CD4-positive, alpha-beta T cell treated with Interleukin-15 for 1 hour (primary cell): ENCODE measurements around the gene DDX17.

Experiments used
- DNase-seq: peaks from one replicate; pipeline ENCODE4 v3.0.0-alpha.2; 2020

DDX17 gene

DNA sequence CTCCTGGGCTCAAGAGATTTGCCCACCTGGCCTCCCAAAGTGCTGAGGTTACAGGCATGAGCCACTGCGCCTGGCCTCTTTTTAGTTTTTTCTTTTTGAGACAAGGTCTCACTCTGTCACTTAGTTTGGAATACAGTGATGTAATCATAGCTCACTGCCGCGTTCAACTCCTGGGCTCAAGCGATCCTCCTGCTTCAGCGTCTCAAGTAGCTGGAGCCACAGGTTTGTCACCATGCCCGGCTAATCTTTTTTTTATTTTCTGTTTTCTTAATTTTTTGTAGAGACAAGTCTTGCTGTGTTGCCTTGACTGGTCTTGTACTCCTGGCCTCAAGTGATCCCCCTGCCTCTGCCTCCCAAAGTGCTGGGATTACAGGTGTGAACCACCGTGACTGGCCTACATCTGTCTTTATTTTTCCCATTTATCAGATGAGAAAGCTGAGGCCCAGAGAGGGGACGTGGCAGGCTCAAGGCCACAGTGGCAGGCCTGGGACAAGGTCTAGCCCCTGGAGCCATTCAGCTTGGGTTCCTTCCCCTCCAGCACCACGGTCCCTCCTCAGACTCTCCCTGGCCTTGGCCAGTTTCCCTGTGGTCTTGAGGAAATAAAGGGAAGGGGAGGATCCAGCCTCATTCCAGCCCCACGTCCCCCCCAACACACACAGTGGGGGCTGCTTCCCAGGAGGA lies 41.0 kb downstream of the DDX17 start:
- DNase-seq = no peak

DNA sequence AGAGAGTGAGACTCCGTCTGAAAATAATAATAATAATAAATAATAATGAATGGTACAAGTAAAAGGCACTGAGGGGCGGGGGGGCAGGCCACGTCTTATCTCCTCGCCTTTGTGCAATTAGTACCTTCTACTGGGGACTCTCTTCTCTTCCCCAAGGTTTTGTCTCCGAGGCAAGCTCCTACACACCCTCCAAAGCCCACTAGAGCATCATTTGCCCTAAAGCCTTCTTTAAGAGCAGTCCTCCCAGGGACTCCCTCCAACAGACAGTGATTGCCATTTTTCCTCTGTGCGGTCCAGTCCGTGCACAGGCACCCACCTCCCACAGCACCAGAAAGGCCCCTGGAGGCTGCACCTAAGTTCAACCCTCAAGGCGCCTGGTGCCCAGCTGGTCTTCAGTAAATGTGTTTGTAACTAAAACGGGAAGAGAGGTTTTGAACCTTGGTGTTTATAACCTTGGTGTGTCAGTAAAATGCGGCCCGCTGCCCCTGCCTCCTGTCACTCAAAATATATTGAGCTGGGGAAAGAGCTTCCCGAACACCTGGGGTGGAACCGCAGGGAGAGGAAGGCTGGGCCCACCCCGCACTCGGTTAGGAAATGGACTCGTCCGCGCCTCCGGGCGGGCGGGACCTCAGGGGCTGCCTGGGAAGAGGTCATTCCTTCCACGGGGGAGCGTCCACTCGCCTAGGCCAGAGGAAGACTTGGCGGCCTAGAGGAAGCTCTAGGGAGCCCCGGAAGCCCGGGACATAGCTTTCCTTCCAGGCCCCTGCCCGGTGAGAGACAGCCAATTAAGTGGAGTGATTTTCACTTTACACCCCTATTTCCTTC lies 42.9 kb downstream of the DDX17 start:
- no peak for DNase-seq

DNA sequence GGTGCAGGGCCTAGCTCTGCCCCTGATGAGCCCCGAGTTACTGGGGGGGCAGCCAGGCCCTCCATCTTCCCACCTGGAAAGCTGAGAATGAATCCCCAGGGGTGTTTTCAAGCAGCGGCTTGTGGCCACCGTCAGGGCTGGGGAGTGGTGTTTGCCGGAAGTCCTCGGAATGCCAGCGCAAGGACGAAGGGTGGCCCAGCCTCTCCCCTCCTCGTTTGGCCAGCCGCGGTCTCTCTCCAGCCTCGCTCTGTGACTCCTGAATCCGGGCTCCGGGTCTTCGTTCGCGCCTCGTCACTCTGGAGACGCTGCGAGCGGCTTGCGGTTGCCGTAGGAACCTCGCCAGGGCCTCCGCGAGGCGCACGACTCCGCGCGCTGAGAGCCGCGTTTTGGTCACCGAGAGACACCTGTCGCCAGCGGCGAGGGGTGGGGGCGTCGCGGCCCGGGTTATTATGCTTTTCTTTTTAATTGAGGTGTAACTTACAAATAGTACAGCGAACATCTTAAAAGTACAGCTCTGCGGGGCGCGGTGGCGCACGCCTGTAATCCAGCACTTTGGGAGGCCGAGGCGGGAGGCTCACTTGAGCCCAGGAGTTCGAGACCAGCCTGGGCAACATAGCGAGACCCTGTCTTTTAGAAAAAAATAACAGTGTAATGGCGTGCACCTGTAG lies 44.6 kb downstream of the DDX17 start:
- peak; percentile 35 for DNase-seq

DNA sequence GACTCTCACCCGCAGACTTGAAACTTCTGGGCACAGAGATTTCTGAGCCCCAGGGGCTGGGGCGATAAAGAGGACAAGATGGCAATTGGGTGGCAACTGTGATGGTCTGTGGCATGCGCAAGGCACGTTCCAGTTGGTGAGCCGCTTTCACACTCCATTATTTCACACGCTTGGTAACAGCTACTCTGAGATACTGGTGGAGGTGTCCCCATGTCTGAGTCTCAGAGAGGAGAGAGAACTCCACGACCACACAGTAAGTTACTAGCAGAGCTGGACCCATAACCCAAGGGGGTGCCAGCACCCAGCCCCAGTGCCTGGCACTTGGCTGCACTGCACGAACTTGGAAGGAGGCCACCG lies 45.1 kb downstream of the DDX17 start:
- DNase-seq = no peak

DNA sequence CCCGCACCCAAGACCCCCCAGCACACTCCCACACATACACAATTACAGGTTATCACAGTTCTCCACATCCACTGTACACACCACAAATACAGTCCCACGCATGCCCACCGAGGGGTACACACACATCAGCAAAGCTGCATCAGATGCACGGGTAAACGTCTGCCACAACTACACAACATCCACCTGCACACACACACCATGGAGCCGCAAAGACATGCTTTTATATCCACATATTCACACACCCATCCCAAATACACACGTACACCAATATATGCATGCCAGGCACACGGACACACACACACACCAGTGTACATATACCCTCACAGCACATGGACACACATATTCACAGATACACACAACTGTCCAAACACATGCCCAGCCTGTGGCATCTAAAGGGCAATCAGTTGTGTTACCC lies 45.7 kb downstream of the DDX17 start:
- no peak for DNase-seq

DNA sequence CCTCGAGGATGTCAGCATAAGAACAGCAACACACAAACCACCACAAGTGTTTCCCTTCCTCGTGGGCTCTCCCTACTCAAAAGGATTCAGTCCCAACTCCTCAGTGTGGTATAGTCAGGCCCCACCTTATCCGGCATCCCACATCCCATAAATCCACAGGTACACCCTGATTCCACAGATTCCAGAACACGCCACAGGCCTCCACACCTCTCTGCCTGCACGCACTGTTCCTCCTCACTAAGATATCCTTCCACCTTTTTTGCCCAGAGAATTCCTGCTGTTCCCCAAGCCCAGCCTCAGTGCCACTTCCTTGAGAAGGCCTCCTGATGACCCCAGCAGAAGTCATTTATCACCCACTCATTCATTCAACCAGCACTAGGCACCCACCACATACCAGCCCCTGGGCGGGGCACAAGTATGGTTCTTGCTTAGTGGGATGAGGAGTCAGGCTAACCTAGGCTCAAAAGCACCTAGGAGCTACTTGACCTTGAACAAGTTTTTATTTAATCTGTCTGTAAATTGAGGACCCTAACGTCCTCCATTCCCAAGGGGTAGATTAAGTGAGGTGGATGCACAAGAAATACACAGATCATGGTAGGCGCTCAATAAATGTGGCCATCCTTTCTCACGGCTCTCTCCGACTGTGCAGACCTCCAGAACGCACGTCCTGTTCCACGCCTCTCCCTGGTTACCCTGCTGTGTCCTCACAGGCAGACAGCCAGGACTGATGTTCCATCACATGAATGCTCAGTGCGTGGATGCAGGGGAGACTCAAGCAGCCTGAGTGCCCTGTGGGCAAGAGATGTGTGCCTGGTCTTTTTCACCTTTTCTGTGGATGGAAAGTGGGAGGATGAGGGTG lies 49.0 kb downstream of the DDX17 start:
- no peak for DNase-seq

DNA sequence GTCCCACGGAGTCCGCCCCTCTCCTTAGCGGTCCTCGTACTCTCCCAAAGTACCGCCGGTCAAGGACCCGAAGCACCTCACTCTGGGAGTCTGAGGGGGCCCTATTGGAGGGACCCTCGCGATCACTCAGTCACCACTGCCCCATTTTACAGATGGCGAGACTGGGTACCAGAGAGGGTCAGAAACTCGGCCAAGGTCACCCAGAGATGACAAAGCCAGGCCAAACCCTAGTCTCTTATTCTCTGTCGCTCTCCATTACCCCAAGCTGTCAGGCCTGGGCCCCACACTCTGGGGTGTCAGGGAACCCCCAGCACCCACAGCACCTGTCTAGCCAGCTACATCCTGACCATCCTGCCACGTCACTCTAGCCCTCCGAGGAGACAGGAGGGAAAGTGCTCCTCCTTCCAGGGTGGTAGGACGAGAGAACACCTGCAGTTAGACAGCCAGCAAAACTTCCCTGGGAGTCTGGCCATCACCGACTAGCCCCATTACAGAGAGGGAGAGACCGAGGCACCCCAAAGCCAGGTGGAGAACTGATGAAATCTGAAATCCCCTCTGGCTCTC lies 49.8 kb downstream of the DDX17 start:
- DNase-seq = no peak

DNA sequence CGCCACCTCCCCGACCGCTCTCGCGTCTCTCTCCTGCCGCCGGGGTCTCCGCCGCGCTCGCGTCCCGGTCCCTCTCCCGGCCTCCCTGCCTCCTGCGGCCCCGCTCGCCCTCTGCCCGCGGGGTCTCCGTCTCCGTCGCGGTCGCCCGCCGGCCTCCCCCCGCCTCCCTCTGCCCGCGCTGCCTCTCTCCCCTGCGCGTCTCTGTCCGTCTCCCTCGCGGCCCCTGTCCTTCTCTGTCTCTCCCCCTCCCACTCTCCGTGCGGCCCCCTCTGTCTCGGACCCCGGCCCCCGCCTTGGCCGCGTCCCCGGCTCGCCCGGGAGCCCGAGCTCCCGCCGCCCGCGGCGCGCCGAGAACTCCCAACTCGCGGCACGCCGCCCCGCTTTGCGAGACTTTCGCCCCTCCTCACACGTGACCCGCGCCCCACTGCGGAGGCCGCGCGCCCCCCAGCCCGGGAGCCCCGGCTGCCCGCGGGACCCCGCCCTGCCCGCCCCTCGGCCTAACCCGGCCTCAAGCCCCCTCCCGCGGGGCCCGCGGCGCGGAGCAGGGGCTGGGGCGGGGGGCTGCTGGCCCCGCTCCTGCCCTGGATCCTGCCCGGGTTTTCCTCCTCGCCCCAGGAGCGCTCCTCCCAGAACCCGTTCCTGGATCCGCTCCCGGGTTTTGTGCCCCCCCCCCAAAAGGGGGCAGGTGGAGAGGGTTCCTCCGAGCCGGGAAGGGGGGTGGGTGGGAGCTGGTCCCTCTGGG lies 50.4 kb downstream of the DDX17 start:
- DNase-seq = no peak

DNA sequence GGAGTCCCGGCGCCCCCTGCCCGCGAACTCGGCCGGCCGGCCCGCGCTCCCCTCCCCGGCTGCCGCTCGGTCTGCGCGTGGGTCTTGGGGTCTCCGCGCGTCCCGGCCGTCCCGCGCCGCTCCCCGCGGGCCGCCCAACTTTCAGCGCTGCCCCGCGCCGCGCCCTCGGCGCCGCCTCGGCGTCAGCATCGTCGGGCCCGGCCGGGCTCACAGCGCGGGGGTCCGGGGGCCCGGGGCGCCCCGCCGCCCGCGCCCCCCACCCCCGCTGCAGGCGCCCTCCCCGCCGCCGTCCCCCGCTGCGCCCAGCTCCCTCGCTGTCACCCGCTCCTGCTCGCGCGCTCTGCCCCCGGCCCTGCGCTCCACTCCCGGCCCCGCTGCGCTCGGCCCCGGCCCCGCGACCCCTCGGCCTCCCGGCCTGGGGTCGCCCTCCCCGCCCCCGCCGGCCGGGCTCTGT lies 51.0 kb downstream of the DDX17 start, which contains the start of gene KCNJ4:
Gene KCNJ4 (minus strand): TSS at position 124 of the 454 bp plus-strand sequence. CDS start 27,067 bp downstream, outside the sequence.
- DNase-seq = no peak

DNA sequence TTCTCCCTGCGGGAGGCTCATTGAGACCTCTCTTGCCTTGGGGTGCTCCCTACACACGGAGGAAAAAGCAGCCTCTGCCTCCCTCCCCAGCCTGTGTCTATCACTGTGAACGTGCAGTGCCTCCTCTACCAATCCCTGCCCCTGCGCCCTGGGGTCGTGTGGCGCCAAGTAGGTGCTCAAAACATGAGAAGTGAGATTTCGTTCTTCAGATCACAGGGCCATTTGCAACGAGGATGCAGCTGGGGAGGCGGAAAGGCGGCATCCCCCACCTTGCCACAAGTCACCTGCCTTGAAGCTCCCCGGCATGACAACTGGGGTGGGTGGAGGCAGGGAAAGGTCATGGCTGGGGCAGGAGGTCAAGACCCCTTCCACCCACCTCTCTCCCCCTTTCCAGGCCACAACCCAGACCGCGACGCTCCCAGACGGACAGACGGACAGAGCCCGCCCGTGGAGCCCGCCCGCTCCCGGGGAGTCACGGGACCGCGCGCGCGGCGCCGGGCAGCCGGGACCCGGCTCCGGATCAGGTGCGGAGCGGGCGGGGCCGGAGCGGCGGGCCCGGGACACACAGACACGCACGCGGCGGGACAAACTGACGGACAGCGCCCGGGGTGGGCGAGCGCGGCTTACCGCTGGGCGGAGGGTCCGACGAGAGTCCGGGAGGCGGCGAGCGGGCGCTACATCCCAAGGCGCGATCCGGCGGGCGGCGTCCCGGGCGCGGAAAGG lies 51.6 kb downstream of the DDX17 start:
- DNase-seq = no peak

DNA sequence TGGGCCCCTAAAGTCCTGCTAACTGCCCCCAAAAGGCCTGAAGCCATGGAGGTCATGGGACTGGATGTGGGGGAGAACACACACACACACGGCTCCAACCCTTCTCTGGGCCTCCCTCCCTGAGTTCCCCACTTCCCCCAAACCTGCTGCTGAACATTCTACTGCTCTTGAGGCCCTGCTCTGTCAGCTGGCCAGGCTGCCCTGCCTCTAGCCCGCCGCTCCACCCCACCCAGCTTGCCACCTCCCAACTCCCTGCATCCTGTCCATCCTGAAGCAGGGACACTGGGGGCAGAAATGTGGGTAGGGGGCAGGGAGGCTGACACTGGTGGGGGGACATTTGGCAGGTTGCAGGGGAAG lies 52.1 kb downstream of the DDX17 start:
- DNase-seq = no peak

DNA sequence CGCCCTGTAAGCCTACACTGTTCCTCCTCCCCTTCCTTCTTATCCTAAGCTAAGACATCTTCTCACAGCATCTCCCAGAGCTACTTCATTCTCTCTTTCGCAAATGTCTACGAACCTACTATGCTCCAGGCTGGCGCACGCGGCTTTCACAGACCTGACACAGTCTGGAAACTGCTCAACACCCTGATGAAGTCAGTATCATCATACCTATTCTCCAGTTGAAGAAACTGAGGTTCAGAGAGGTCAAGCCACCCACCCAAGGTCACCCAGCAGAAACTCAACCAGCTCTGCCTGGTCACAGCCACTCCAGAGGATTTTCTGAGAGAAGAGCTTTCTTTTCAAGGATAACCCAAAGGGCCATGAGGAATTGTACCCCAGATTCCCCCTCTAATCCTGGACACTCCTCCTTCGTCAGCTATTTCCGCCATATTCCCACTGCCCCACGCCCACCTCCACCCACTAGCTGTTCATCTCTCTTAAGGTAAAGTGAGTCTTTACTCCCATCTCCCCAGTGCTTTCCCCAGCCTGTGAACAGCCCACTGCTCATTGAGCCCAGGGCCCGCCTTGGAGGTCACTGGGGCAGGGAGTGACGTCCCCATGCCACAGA lies 52.9 kb downstream of the DDX17 start:
- DNase-seq = no peak

DNA sequence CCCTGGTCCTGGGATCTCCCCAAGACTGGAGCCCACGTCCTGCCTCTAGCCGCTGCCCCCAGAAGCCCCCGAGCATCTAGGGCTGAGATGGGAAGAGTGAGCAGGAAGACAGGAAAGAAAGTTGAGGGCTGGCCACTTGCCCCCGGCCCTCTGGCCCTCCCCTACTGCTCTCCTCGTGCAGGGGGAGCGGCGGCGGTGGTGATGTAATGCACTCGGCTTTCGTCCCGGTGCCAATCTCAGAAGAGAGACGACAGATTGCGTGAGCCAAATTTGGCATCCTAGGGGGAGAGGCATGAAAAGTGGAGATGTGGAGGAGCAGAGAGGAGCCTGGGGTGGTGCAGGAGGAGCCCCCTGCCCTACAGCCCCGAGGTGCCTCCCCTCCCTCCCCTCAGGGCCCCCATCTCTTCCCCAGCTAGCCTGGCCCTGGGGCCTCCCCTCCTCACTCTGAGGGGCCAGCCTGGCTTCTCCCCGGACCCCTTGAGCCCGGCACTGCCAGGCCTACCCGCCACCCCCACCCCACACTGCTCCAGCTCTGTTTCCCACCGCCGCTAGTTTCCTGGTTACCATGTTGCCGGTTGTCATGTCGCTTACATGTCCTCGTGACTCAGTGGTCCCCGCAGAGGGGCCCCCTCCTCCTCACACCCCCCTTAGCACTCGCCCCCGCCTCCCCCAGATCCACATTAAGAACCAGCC lies 53.6 kb downstream of the DDX17 start:
- no peak for DNase-seq

DNA sequence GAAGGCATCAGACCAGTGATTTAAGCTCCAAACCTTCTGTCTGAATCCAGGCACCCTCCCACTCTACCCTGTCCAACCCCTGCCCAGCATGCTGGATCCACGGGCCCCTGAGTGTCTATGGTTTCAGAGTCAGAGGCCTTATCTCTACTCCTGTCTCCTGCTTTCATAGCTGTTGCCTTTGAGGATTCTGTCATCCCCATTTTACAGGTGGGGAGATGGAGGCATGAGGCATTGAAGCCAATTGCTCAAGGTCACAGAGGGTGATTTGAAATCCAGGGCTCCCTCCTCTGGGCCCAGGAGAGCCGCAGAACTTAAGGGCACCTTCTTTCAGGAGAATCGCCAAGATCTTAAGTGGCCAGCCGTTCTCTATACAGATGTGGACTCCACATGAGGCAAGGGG lies 54.2 kb downstream of the DDX17 start:
- no peak for DNase-seq

DNA sequence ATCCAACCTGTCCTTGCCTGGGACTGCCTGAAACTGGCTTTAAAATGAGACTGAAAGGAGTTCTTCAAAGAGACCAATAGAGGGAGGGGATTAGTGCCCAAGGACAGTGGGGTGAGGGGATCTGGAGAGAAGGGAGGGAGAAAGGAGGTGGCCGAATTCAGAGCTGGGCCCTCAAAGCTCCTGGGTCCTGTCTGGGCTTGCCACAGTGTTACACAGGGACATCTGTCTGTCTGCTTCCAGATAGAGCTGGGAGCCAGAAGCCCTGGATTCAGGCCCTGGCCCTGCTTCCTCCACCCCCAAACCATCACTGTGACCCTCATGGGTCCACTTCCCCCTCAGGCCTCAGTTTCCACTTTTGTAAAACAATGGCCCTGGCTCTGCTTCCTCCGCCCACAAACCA lies 54.7 kb downstream of the DDX17 start:
- no peak for DNase-seq

DNA sequence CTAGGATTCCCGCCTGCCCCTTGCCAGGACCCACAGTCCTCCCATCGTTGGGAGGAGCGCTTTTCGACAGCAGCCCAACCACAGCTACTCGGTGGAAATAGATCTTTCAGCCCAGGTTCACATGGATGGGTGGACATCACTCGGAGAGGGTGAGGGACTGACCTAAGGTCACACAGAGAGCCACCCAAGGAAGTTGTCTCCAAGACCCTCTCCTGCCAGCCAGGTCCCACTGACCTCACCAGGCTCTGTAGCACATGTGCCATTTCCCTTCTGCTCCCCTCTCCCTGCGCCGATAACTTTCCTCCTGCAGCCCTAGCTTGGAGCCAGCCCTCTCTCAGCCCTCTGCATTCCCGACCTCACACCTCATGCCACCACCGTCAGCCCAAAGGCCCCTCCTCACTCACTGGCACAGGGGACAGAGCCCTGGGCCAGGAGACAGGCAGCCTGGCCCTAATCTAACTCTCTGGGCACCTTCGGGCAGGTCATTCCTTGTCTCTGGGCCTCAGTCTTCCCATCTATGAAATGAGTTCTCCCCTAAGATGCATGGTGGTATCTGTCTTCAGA lies 55.8 kb downstream of the DDX17 start:
- DNase-seq = no peak

DNA sequence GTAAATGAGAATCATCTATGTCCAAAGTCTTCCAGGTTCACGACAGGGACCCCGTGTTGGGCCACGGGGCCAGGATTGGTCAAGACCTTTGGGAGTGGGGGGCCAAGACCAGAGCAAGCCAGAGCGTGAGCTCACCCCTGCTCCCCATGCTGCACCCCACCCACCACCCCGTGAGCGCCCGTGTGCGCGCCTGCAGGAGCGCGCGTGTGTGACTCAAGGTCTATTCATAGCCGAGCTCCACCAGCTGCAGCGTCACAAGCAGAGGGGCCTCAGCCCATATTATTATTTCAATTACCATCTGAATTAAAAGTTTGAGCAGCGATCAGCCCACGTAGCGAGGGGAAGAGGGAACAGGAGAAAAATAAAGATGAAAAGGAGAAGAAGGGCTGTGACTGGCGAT lies 56.3 kb downstream of the DDX17 start:
- no peak for DNase-seq

DNA sequence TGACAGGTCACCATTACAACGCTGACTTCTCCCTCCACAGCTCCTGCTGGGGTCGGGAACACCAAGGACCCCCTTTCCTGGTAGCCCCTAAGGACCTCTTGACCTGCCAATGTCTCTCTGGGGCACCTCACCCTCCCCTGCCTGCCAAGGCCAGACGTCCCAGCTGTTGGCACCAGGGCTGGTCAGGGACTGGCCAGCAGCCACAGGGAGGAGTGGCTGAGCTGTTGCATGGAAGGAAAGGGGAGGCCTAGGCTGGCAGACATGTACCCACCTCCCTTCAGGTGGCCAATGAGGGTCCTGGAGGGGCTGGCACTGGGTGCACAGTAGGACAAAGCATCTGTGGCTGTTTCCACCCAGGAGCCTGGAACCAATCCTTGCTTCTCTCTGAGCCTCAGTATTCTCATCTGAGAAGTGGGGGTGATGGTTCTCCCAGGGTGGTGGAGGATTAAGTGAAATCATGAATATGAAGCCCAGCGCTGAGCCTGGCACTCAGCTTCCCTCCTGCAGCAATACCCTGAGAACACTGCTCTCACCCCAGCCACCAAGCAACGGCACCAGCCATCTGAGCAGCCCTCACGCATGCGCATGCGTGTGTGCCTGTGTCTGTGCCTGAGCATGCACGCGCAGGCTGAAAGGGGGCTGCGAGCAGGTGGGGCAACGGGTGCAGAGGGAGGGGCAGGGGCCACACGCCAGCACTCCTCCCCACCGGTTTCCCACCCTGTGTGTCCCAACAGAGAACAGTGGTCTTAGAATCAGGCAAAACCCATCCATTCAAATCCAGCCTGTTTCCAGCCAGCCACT lies 57.0 kb downstream of the DDX17 start:
- no peak for DNase-seq
